GM18502 (cell line): ENCODE results near the gene KCNIP1.

Experiments used
- ATAC-seq: cut with Tn5 transposase; IDR thresholded peaks from one replicate; pipeline ENCODE4 v1.9.1; 2021; ENCODE audit warnings: mild to moderate bottlenecking; ENCODE audit not compliant: unreplicated experiment, poor library complexity

The KCNIP1 gene

DNA sequence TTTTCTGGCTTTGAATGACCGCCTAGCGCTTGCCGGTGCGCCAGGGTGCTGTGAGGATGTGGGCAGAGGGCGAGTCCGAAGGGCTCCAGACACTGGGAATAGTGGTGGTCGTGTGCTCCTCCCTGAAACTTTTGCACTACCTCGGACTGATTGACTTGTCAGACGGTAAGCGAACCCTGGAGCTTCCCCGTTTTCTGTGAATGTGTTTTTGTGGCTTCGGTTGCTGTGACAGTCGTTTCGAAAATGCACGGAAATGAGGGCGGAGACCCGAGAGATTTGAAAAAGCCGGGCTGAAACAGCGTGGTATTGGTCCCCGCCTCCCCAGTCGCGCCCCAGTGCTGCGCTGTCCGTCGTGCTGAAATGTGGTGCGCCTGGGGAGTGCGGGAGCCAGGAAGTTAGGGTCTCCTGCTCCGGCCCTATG lies 177.2 kb downstream of the KCNIP1 start:
- ATAC-seq, result peak; percentile 87

DNA sequence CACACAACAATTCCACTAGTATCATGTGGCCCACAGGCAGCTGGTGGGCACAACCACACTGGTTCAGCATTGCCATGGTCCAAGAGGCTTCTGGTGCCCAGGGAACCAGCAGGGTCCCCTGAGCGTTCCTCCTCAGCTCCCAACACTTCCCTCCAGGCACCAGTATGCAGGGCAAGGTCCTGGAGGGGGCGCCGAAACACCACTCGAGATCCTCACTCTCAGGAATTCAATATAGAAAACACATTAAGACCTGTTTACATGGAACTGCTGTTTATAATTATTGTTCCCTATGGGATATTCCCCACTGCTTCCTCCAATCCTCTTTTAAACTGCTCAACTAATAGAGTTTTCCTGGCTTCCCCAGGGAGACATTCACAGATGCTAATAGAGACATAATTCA lies 187.8 kb downstream of the KCNIP1 start:
- no peak for ATAC-seq

DNA sequence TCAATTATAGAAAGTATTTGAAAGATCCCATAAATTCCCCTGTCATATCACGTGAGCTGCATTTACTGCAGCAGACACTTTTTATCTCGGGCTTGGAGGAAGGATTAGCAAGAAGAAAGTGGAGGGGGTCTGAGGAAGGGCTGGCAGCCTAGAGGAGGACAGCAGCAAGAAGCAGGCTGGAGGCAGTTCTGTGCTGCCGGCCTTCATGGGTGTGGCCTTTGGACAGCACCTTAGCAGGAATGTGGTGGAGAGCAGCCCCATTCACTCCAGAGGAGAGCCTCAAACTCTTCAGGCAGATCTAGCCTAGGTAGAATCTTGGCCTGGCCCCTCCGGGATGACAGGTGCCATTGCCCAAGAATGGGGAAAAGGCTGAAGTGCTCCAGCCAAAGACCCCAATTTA lies 189.9 kb downstream of the KCNIP1 start:
- no peak for ATAC-seq

DNA sequence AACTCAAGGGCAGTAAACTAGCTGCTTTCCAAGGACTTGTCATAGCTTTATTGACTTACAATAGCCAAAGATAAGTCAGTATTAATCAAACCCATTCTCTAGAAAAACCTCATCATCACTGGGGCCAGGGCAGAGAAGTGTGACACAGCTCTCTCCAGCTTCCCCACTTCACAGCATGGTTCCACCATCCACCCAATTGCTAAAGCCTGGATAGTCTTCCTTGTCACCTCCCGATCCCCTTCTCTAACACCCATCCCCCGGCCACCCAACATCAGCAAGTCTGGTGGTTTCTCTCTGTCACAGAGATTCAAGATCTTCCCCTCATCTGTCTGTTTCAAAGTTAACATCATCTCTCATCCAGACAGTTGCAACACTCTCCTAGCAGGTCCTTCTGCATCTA lies 191.1 kb downstream of the KCNIP1 start:
- ATAC-seq, result no peak

DNA sequence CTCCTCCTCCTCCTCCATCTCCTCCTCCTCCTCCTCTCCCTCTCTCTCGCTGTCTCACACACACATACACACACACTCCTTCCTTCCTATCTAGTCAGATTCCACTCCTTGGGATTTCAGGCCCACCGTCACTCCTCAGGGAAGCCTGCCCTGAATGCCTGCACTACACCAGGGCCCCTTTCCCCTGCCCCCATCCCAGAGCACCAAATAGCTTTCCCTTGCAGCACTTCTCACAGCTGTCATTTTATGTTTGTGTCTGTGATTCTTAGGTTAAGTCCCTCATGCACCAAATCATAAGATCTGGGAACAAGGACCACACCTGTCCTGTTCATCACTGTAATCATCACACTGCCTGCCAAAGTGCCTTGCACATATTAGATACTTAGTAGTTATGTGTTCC lies 193.2 kb downstream of the KCNIP1 start:
- ATAC-seq, result no peak

DNA sequence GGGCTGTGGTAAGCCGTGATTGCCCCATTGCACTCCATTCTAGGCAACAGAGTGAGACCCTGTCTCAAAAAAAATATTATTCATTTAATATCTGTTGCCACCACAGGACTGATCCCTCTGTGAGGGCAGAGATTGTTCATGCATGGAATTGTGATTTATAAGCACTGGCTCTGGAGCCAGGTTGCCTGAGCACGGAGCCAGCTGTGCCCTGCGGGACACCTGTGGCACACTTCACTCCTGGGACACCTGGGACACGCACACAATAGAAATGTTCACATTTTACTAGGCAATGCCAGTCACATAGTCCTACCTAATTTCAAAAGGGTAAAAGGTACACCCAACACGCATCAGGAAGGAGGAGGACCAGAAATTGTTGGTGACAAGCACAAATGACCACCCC lies 196.7 kb downstream of the KCNIP1 start:
- no peak for ATAC-seq

DNA sequence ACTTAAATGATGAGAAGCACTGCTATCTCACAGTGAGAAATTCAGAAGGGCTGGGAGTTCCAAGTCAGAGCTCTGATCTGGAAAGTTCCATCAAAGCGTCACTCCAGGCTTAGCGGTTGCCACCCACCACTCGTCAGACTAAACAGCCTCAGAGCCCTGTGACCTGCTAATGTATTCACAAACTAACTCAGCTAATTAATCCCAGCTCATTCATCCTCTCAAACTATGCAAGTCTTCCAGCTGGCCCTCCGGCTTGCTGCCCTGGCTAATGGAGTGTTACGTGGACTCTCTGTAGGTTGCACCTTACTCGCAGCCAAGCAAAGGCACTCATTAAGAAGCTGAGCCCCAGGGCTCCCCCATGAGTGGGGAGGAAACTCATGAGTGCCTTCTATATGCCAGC lies 197.5 kb downstream of the KCNIP1 start:
- ATAC-seq, result no peak

DNA sequence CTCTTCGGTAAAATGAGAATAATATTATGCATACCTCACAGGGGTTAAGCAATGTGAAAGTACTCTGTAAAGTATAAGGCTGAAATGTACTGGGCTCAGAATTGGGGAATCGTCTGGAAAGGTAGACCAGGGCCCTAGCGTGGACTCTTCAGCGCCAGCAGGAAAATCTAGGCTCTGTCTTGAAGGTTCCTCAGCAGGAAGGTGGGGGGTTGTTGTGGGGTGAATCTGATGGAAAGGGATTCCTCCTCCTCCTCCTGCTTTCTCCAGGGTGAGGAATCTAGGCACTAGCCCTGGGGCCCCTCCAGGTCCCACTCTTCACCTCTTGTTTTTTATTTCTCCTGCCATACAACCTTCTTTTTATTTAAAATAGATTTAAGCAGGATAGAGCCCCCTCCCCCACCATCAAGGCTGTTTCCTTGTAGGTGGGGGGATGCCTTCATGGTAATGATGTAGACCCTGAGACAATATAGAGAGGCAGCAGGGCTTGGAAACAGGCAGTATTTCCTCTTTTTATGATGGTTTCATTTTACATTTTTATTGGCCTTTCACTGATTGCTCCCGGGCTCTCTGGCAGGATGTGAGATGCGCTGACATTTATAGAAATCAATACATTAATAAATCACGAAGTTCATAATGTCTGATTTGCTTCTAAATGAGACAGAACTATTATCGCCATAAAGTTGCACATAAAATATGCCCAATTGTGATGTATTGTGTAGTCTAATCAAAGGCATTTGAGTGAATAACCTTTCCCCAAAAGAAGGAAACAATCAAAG lies 200.8 kb downstream of the KCNIP1 start:
- ATAC-seq, result no peak

DNA sequence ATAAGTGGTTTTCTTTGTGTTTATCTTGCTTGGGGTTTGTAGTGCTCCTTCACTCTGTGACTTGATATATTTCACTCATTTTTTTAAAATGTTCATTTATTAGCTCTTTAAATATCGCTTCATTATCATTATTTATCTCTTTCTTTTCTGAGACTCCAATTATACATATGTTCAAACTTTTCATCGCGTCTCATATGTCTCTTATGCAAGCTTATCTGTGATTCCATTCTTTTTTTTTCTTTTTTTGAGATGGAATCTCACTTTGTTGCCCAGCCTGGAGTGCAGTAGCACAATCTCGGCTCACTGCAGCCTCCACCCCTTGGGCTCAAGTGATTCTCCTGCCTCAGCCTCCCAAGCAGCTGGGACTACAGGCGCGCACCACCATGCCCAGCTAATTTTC lies 205.8 kb downstream of the KCNIP1 start:
- no peak for ATAC-seq

DNA sequence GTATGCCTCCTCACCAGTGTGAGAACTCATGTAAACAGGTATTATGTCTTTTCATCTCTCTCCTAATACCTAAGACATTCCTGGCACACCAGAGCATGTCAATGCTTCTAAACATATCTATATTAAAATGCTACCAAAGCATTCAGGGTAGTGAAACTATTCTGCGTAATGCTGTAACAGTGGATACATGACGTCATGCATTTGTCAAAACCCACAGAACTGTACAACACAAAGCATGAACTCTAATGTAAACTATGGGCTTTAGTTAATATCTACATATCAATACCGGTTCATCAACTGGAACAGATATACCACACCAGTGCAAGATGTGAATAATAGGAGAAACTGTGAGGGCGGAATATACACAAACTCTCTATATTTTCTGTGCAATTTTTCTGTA lies 207.5 kb downstream of the KCNIP1 start:
- ATAC-seq, result no peak

DNA sequence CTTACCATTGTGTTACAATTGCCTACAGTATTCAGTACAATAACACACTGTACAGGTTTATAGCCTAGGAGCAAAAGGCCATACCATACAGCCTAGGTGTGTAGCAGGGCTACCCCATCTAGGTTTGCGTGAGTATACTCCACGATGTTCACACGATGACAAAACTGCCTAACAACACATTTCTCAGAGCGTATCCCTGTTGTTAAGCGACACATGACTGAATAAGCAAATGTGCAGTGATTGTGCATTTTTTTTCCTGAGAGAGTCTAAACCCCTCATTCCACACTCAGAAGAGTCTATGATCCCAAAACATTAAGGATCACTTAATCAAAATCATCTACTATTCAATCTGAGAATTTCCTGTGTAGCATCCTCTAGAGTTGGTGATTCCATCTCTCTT lies 211.3 kb downstream of the KCNIP1 start:
- no peak for ATAC-seq

DNA sequence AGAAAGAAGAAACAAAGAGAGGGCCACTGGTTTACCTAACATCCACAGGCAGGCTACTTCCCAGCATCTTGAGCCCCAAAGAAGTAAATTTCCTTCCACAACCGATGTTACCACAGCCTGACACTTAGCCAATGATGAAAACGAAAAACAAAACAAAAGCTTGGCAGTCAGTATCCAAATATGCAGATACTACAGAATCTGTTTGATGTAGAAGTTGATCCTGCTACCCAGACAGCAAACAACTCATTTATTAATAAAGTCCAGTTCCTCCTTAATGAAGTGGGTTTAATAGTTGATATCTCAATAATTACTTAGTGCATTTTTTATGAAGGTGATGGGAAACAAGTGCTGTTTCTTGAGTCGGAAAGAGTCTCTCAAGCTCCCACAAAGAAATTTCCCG lies 212.6 kb downstream of the KCNIP1 start:
- no peak for ATAC-seq

DNA sequence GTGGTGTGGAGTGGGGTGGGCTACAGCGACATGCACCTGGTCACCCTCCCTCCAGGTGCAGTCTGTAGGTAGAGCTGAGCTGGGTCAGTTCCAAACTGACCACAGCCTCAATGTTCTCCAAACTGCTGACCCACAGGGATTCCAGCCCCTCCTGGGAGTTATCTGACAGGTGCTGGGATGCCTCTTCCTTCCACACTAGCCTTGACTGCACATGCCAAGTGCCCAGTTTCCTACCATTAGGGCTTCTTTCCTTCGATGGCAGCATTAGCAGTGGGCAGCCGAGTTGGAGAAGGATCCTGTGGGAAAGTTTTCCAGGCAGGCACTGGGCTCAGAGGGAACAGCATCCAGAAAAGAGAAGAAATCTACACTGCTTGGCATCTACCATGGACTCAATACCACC lies 215.7 kb downstream of the KCNIP1 start:
- no peak for ATAC-seq

DNA sequence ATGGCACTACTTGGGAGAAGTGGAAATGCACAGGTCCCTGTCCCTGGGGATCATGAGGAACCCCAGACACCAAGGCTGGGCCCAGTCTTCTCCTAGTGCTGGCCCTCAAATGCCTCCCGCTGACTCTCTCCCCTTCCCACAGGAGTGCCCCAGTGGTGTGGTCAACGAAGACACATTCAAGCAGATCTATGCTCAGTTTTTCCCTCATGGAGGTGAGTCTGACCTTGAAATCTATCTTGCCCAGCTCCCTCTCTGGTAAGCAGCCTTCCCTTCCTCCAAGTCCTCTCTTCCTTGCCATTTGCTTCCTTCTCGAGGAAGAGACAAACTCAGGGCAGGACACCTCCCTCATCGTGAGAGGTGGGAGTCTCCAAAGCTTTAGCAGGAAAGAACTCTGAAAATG lies 216.4 kb downstream of the KCNIP1 start:
- ATAC-seq, result no peak

DNA sequence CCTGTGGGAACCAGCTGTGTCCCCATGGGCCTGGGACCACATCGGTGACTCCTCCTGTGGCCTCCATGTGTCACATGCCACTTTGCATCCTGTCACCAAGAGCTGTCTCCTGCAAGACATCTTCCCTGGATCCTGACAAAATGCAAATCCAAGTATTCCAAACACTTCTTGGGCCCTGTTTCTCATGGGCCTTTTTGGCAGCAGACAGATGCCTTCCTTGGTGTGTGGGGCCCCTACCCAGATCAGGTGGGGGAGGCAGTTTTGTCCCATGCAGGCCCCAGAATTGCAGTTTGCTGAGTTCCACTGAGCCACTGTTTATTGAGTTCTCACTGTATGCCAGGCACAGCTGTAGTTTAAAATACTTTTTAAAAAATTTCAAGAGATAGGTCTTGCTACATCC lies 217.2 kb downstream of the KCNIP1 start:
- no peak for ATAC-seq

DNA sequence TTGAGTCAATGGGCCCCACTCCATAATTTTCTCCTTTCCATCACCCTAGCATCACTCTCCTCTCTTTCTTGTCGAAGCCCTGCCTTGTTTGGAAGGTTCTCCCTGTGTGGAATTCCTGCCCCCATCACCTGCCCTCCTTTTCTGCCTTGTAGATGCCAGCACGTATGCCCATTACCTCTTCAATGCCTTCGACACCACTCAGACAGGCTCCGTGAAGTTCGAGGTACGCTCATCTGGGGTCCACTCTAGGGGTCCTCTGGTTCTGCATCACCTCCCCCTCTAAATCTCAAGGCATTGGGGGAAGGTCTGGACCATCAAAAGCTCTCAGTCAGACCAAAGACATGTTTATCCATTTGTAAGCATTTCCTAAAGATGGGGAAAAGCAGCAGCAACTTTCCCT lies 217.9 kb downstream of the KCNIP1 start:
- ATAC-seq, result no peak

DNA sequence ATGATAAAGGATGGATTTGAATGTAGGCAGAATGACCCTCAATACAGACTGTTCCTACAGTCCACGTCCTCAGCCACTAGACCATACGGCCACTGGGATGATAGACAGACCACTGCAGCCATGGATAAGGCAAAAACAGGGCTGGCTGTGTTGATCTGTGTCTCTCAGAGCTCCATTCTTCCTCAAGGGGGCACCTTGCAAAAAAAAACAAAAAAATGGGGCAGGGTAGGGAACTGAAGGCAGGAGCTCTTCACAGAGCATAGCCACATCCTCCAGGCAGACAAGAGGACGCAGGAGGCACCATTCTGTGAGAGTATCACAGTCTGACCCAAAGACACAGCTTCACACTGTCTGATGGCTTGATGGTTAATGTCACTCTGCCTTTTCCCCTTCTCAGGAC lies 218.5 kb downstream of the KCNIP1 start:
- no peak for ATAC-seq

DNA sequence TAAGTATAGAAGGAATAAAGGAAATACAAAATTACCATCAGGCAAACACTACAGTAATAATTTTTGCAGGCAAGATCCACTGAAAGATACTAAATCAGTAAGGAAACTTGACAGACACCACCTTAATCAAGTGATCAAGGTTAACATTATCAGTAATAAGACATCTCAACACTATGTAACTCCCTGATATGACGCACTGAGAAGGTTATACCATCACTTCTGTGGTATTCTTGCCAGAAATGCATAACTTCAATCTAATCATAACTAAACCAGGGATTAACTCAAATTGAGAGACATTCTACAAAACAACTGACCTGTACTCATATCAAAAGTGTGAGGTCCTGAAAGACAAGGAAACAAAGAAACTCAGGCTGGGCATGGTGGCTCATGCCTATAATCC lies 227.2 kb downstream of the KCNIP1 start:
- ATAC-seq, result no peak

DNA sequence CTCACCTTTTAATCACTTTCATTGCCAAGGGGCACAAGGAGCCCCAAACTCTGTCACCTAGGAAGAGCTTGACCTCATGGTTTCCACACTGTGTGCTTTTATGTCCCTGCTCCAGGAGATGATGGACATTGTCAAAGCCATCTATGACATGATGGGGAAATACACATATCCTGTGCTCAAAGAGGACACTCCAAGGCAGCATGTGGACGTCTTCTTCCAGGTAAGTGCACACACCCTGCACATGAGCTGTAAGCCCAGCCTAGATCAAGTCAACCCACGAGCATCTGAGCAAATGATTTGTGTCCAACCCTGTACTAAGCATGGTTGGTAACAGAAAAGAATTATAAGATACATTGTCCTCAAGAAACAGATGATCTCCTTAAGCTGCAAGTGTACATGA lies 228.9 kb downstream of the KCNIP1 start:
- no peak for ATAC-seq

DNA sequence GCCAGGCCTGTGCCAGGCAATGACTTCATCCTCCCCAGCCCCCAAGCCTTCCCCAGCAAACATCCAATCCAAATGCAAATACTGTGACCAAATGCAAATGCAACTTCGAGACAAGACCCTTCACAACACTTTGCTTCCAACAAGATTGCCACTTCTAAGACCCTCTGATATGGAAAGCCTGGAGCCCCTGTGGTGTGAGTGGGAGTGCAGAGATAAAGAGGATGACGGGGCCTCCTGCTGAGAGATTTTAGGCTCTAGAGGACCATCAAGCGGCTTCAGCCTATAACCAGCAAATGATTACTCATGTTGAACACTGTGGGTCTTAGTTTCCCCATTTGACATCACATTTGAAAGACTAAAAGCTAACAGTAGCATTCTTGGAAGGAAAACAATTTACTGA lies 233.1 kb downstream of the KCNIP1 start:
- ATAC-seq, result no peak

DNA sequence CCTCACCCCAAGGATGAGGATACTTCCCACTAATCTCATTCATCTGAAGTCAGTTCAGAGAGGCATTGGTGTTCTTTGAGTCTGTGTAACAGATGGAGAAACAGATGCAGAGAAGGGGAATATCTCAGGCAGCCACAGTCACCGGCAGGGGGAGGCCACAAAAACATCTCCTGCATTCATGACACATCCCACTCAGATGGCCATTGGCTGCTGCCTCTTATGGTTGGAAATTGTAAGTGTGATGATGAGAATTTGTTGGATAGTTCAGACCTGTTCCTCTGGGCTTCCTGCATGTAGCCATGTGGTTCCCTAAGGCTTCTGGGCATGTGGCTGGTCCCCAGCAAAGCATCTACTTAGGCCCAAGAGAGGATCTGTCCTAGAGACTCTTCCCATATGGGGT lies 233.8 kb downstream of the KCNIP1 start:
- ATAC-seq, result no peak

DNA sequence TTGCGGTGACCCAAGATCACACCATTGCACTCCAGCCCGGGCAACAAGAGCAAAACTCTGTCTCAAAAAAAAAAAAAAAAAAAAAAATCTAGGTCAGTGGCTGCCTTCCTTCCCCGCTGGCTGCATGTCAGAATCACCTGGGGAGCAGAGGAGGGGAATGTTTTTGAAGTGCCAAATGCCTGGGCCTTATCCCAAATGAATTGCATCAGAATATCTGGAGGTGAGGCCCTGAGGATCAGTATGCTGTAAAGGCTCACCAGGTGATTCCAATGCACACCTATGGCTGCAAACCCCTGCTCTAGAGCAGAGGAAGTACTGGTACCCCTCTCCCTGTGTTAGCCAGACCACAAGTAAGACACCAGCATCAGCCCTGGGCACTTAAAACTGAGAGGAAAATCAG lies 235.0 kb downstream of the KCNIP1 start:
- ATAC-seq, result no peak

DNA sequence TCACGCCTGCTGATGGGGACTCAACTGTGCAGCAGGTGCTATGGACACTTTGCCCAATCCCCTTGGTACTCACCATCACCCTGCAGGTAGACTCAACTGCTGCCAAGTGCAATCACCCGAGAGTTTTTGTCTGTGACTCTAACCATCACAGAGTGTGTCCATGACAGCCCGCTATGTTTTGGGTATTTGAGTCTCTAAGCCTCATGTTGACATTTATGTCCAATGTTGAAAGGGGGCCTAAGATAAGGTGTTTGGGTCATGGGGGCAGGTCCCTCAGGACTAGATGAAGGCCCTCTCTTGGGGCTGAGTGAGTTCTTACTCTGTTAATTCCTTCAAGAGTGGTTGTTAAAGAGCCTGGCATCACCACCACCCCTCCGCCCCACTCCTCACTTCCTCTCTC lies 235.6 kb downstream of the KCNIP1 start:
- no peak for ATAC-seq
